ENCODE measurements around the gene SSR1. TPM values are rescaled to one million over a fixed set of nuclear protein-coding genes. Genes with fewer than 3 reads are reported as not detected.
A peak's percentile ranks its signal among the peaks of the same experiment; 100 is the strongest.

The SSR1 gene
- total and polyA plus RNA-seq, 2 of the 13 experiments (the other 11 are each of a cell fraction or from before 2014, with no cell fraction given): 203 to 243 TPM

GRCh38 chr6:7312616-7313504 lies at the start of gene SSR1 (continued):
- TF ChIP-seq, protein P1, sequence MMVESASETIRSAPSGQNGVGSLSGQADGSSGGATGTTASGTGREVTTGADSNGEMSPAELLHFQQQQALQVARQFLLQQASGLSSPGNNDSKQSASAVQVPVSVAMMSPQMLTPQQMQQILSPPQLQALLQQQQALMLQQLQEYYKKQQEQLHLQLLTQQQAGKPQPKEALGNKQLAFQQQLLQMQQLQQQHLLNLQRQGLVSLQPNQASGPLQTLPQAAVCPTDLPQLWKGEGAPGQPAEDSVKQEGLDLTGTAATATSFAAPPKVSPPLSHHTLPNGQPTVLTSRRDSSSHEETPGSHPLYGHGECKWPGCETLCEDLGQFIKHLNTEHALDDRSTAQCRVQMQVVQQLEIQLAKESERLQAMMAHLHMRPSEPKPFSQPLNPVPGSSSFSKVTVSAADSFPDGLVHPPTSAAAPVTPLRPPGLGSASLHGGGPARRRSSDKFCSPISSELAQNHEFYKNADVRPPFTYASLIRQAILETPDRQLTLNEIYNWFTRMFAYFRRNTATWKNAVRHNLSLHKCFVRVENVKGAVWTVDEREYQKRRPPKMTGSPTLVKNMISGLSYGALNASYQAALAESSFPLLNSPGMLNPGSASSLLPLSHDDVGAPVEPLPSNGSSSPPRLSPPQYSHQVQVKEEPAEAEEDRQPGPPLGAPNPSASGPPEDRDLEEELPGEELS (CRISPR knock-in tag; IDR thresholded peaks at IDR 0.05): peak; percentile 73
- peak; percentile 47; the same call in 1 of the 2 replicates for TF ChIP-seq ZNF879 (CRISPR knock-in tag; IDR thresholded peaks at IDR 0.05)
- TF ChIP-seq, protein P2, sequence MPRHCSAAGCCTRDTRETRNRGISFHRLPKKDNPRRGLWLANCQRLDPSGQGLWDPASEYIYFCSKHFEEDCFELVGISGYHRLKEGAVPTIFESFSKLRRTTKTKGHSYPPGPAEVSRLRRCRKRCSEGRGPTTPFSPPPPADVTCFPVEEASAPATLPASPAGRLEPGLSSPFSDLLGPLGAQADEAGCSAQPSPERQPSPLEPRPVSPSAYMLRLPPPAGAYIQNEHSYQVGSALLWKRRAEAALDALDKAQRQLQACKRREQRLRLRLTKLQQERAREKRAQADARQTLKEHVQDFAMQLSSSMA (CRISPR knock-in tag; IDR thresholded peaks at IDR 0.05): peak; percentile 22; the same call in 1 of the 2 replicates
- peak; percentile 66; the same call in 1 of the 2 replicates for TF ChIP-seq PITX1 (CRISPR knock-in tag; IDR thresholded peaks at IDR 0.05)
- no peak for TF ChIP-seq FOXA1 (IDR thresholded peaks at IDR 0.05)
- peak; percentile 9; the same call in 1 of the 2 replicates for TF ChIP-seq FOXA1 (CRISPR knock-in tag; IDR thresholded peaks at IDR 0.05)
- no peak; the same call in 1 of the 2 replicates for TF ChIP-seq ZSCAN29 (CRISPR knock-in tag; conservative IDR thresholded peaks at IDR 0.05)
- peak; percentile 18; the same call in 1 of the 2 replicates for TF ChIP-seq TBP (CRISPR knock-in tag; IDR thresholded peaks at IDR 0.05)
- peak; percentile 95 for TF ChIP-seq POLR2AphosphoS5 (IDR thresholded peaks at IDR 0.05; ENCODE audit: low read depth, low read length)
- TF ChIP-seq, protein P3, sequence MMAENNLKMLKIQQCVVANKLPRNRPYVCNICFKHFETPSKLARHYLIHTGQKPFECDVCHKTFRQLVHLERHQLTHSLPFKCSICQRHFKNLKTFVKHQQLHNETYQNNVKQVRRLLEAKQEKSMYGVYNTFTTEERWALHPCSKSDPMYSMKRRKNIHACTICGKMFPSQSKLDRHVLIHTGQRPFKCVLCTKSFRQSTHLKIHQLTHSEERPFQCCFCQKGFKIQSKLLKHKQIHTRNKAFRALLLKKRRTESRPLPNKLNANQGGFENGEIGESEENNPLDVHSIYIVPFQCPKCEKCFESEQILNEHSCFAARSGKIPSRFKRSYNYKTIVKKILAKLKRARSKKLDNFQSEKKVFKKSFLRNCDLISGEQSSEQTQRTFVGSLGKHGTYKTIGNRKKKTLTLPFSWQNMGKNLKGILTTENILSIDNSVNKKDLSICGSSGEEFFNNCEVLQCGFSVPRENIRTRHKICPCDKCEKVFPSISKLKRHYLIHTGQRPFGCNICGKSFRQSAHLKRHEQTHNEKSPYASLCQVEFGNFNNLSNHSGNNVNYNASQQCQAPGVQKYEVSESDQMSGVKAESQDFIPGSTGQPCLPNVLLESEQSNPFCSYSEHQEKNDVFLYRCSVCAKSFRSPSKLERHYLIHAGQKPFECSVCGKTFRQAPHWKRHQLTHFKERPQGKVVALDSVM (CRISPR knock-in tag; IDR thresholded peaks at IDR 0.05): peak; percentile 58; the same call in 1 of the 2 replicates
- TF ChIP-seq, protein P4, sequence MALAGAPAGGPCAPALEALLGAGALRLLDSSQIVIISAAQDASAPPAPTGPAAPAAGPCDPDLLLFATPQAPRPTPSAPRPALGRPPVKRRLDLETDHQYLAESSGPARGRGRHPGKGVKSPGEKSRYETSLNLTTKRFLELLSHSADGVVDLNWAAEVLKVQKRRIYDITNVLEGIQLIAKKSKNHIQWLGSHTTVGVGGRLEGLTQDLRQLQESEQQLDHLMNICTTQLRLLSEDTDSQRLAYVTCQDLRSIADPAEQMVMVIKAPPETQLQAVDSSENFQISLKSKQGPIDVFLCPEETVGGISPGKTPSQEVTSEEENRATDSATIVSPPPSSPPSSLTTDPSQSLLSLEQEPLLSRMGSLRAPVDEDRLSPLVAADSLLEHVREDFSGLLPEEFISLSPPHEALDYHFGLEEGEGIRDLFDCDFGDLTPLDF (CRISPR knock-in tag; IDR thresholded peaks at IDR 0.05): peak; percentile 72; the same call in 1 of the 2 replicates
- TF ChIP-seq SALL2 (CRISPR knock-in tag; IDR thresholded peaks at IDR 0.05): peak; percentile 97
- TF ChIP-seq, protein P5, sequence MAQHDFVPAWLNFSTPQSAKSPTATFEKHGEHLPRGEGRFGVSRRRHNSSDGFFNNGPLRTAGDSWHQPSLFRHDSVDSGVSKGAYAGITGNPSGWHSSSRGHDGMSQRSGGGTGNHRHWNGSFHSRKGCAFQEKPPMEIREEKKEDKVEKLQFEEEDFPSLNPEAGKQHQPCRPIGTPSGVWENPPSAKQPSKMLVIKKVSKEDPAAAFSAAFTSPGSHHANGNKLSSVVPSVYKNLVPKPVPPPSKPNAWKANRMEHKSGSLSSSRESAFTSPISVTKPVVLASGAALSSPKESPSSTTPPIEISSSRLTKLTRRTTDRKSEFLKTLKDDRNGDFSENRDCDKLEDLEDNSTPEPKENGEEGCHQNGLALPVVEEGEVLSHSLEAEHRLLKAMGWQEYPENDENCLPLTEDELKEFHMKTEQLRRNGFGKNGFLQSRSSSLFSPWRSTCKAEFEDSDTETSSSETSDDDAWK (CRISPR knock-in tag; IDR thresholded peaks at IDR 0.05): no peak
- TF ChIP-seq, protein P6, sequence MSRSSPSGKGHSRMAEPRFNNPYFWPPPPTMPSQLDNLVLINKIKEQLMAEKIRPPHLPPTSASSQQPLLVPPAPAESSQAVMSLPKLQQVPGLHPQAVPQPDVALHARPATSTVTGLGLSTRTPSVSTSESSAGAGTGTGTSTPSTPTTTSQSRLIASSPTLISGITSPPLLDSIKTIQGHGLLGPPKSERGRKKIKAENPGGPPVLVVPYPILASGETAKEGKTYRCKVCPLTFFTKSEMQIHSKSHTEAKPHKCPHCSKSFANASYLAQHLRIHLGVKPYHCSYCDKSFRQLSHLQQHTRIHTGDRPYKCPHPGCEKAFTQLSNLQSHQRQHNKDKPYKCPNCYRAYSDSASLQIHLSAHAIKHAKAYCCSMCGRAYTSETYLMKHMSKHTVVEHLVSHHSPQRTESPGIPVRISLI (CRISPR knock-in tag; IDR thresholded peaks at IDR 0.05; ENCODE audit: borderline replicate concordance): peak; percentile 9; the same call in 1 of the 2 replicates
- TF ChIP-seq, protein P7, sequence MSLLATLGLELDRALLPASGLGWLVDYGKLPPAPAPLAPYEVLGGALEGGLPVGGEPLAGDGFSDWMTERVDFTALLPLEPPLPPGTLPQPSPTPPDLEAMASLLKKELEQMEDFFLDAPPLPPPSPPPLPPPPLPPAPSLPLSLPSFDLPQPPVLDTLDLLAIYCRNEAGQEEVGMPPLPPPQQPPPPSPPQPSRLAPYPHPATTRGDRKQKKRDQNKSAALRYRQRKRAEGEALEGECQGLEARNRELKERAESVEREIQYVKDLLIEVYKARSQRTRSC (CRISPR knock-in tag; IDR thresholded peaks at IDR 0.05; ENCODE audit: low read depth): no peak
- TF ChIP-seq ZNF264 (CRISPR knock-in tag; IDR thresholded peaks at IDR 0.05): peak; percentile 81; the same call in 1 of the 2 replicates
